Sciatic nerve (tissue), 2 donors: ENCODE results near the gene TOR3A. TPM values are rescaled to one million over a fixed set of nuclear protein-coding genes. Genes with fewer than 3 reads are reported as not detected.
"Not testable (repeated sequence)": the region's sequence is repeated elsewhere in the genome, so short reads cannot be mapped to it uniquely, and the experiment has no call there.

Experiments
- ATAC-seq: fragments of 200-7000 bp; cut with Tn5 transposase; one replicate; pipeline ENCODE4 v1.9.1; 2020; ENCODE audit warnings: mild to moderate bottlenecking, moderate library complexity
- DNase-seq: peaks from one replicate; pipeline ENCODE4 v3.0.0-alpha.2; 2020; ENCODE audit warnings: low spot score
- intact Hi-C: fragments of 100-400 bp; cut with DNase I; formaldehyde crosslinking; loops from one replicate; pipeline ENCODE4 v1.14.2; 2022
- total RNA-seq: library from RNA; stranded (reverse); fragmentation: NEBNext Ultra II Directional; extraction: Animal tissue kit (Norgen Biotek cat#: 25700); gene quantifications from one replicate; pipeline ENCODE4 v1.2.1, GENCODE V29; 2021
- donor health status: DM: no; HTN: no; CAD: no.
- donor health status: DM: no; HTN: no; CAD: no.

Gene TOR3A
- total RNA-seq, 1 donor from 2014 or later, result 18.4 TPM

DNA sequence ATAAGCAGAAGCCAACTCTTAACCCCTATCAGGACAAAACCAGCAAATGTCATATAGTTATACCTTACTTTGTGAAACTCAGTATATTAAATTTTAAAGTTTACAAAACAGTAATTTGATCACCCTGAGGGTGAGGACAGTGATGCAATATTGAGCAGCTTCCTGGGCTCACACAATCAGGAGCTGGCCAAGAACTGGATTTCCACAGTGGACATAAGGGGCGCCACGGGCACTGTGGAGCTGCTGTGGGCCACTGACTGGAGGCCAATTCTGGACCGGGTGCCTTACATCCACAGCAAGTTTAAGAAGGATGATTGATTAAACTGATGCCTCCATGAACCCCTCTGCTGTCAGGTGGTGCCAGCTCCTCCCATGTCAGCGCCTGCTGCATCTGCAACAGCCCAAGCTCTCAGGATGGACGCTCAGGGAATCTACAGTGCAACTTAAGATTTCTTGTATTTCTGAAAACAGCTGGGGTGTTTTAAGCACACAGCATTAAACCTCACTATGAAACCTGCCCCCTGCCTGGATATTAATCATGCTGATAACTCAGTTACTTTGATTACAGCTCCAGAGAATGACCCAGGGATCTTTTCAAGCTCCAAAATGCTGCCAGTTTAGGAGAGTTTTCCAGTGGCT lies 55.9 kb downstream of the TOR3A start:
- intact Hi-C loops, result no loop called here
- ATAC-seq (peak; percentile 92), DNase-seq (no peak)

DNA sequence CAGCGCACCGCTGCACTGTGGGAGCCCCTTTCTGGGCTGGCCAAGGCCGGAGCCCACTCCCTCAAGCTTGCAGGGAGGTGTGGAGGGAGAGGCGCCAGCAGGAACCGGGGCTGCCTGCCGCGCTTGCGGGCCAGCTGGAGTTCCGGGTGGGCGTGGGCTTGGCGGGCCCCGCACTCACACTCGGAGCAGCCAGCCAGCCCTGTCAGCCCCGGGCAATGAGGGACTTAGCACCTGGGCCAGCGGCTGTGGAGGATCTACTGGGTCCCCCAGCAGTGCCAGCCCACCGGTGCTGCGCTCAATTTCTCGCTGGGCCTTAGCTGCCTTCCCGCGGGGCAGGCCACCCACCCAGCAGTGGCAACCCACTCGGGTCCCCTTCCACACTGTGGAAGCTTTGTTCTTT lies 56.9 kb downstream of the TOR3A start:
- DNase-seq, ATAC-seq, intact Hi-C loops: not testable (repeated sequence)

DNA sequence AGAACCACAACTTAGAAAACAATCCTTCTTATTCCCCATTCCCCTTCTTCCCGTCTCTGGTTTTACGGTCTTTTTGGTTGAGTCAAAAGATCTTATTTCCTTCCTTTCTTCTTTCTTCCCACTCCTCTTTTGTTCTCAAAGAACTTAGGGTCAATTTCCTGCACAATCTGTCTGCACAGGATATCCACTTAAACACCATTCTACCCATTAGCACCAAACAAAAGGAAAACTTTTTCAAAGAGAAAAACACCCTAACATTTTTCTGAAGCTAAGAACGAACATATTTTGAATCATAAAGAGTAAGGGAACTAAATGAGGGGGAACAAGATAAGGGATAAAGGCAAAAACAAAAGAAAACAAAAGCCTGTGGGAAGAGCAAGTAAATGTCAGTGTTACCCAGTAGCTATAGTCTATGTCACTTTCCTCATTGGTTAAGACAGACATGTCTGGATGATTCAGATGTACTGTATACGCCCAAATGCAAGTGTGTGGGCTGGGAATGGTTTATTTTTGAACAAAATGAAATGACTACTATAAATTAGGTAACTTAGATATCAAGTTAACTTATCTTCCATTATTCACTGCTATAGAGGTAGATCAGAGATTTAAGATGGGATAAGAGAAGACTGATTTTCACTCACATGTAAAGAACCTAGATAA lies 59.9 kb downstream of the TOR3A start:
- intact Hi-C loops, result no loop called here
- DNase-seq (no peak), ATAC-seq (no peak)

DNA sequence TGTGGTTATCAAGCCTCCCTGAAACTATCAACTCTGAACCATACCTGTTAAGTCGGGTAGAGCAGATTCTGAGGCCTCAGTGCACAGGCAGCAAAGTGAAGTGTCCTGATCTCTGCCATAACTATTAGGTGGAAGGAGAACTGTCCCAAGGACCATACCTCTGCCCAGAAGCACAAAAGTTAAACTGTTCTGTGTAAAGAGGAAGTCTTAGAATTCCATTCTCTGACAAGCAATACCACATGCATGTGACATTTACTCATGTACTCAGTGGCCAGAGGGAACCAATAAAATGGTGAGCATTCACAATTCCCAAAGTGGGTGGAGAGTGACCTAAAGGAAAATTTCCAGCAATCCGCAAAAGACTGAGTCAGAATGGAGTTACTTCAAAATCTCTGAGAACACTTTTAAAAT lies 61.0 kb downstream of the TOR3A start:
- intact Hi-C loops, result no loop called here
- DNase-seq, result no peak

DNA sequence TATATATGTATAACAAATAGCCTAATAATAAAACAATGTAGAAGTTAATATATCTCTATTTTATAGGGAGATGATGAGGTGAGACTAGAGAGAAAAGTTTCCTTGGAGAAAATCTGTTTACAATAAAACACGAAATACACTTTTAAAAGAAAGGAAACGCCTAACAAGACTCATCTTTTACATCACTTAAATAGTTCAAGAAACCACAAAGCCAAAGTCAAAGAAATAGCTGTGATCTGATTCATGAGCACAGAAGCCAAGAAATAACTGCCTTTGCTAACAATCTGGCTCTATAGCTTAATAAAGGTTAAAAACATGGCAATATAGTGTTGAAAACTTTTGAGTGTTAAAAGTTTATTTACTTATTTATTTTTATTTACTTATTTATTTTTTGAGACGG lies 61.5 kb downstream of the TOR3A start:
- DNase-seq, result no peak
- ATAC-seq, result peak; percentile 83
- intact Hi-C loops, result no loop called here

More for the DNA sequence above, 61.0 kb downstream of the TOR3A start:
- ATAC-seq, result peak; percentile 93

DNA sequence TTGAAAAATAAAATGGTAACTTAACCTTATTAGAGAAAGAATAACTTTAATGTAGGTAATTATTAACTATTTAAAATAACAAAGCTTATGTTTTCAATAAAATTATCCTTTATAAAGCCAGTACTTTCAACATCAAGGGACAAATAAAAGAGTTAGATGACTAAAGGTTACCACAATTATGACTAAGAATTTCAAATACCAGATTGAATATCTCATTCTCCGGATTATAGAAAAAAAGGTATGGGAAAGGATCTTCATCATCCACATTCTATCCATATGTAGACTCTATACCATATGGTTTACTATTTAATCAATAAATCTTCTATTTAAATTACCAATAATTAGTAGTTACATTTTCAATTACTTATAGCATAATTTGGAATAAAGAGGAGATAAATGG lies 62.8 kb downstream of the TOR3A start:
- DNase-seq (no peak), ATAC-seq (no peak)
- intact Hi-C loops, result no loop called here

DNA sequence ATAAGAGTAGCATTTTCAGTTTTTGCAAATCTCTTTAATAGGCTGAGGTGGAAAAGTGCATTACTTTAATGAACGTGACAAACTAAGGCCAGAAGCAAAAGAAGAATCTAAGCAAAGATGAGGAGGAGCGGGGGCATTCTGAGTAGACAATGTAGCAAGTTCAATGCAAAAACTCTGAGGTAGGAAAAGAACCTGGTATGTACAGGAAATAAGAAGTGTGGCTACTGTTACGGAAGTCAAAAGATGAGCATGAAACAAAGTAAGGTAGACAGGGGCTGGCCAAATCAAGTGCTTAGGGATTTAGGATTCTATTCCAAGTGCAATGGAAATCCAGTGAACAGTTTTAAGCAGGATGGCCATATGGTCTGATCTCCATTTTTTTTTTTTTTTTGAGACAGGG lies 63.7 kb downstream of the TOR3A start:
- ATAC-seq (no peak), DNase-seq (no peak)
- intact Hi-C loops, result no loop called here

Other genes starting within 250 kb of the TOR3A start
- 4.1 TPM for gene ANGPTL1, start 211.0 kb upstream of the TOR3A start, total RNA-seq
- gene FAM20B, start 56.2 kb upstream of the TOR3A start, total RNA-seq, result 81.2 TPM
- 59.4 TPM for gene ABL2, start 147.6 kb downstream of the TOR3A start, total RNA-seq
- 31.3 TPM for gene SOAT1, start 211.7 kb downstream of the TOR3A start, total RNA-seq